Activated T-cell treated with anti-CD3 and anti-CD28 coated beads for 24 hours (primary cell): ENCODE measurements around the gene NHLH2.

ENCODE experiments used
- DNase-seq: peaks from one replicate; pipeline ENCODE4 v3.0.0-alpha.2; 2020; ENCODE audit warnings: low read depth

Gene NHLH2

GRCh38 chr1:115837740-115838421, 3.0 kb downstream of the NHLH2 start:
- no peak for DNase-seq

GRCh38 chr1:115837341-115837739, 3.6 kb downstream of the NHLH2 start:
- no peak for DNase-seq

GRCh38 chr1:115833856-115834255, 7.1 kb downstream of the NHLH2 start:
- DNase-seq, result no peak

- DNase-seq, result no peak
Observed at GRCh38 chr1:115832651-115833050, 8.3 kb downstream of the NHLH2 start.

- DNase-seq, result no peak
Observed at GRCh38 chr1:115830963-115831362, 10.0 kb downstream of the NHLH2 start.

GRCh38 chr1:115829947-115830346, 11.0 kb downstream of the NHLH2 start:
- no peak for DNase-seq

GRCh38 chr1:115829023-115829674, 11.8 kb downstream of the NHLH2 start:
- DNase-seq, result no peak

- DNase-seq, result no peak
Observed at GRCh38 chr1:115828101-115829022, 12.6 kb downstream of the NHLH2 start.

- no peak for DNase-seq
Observed at GRCh38 chr1:115827452-115828044, 13.4 kb downstream of the NHLH2 start.

- no peak for DNase-seq
Observed at GRCh38 chr1:115826628-115827027, 14.3 kb downstream of the NHLH2 start.

GRCh38 chr1:115822117-115822516, 18.8 kb downstream of the NHLH2 start:
- DNase-seq, result no peak

GRCh38 chr1:115815694-115816093, 25.2 kb downstream of the NHLH2 start:
- no peak for DNase-seq

- DNase-seq, result no peak
Observed at GRCh38 chr1:115814685-115815398, 26.1 kb downstream of the NHLH2 start.

- DNase-seq, result no peak
Observed at GRCh38 chr1:115813727-115814126, 27.2 kb downstream of the NHLH2 start.

GRCh38 chr1:115811140-115811828, 29.6 kb downstream of the NHLH2 start:
- DNase-seq, result no peak

- no peak for DNase-seq
Observed at GRCh38 chr1:115810609-115811008, 30.3 kb downstream of the NHLH2 start.

GRCh38 chr1:115809847-115810246, 31.1 kb downstream of the NHLH2 start:
- DNase-seq, result no peak

- no peak for DNase-seq
Observed at GRCh38 chr1:115809076-115809475, 31.9 kb downstream of the NHLH2 start.

- no peak for DNase-seq
Observed at GRCh38 chr1:115807723-115808122, 33.2 kb downstream of the NHLH2 start.

GRCh38 chr1:115805597-115805996, 35.3 kb downstream of the NHLH2 start:
- DNase-seq, result no peak

GRCh38 chr1:115802416-115802815, 38.5 kb downstream of the NHLH2 start:
- DNase-seq, result no peak
